HL-60/S4 (cell line): ENCODE measurements around the gene FUBP1.
"Not testable (repeated sequence)": the region's sequence is repeated elsewhere in the genome, so short reads cannot be mapped to it uniquely, and the experiment has no call there.

Source experiments
- in situ Hi-C: fragments of 300-500 bp; cut with MboI; formaldehyde crosslinking; loops from 2 replicates; pipeline ENCODE4 v1.14.3; 2022; ENCODE audit warnings: low sequenced_read_pairs

Gene FUBP1

DNA sequence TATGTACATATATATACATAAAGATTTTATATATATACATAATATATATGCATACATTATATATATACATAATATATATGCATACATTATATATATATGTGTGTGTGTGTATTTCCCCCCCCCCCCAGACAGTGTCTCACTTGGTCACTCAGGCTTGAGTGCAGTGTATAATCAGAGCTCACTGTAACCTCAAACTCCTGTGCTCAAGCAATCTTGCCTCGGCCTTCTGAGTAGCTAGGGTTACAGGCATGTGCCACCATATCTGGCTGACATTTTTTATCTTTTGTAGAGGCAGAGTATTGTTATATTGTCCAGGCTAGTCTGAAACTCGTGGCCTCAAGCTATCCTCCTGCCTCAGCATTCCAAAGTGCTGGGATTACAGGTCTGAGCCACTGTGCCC, 9.0 kb upstream of the FUBP1 start:
- in situ Hi-C loops, result no loop called here

DNA sequence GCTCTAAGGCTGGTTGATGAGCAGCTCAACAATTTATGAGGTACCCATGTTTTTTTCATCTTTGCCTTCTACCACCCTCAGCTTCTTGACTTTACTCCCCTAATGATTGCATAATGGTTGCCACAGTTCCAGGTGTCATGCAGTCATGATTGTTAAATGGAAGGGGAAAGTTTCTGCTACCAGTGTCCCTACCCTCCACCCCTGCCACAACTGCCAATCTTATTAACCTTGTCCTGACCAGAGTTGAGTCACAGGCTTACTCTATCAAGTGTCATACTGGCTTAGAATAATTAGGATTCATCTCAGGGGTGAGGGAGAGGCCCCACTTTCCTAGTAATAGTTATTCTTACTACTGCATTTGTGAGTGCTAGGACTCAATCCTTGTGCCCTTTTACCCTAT, 7.9 kb upstream of the FUBP1 start:
- in situ Hi-C loops, result no loop called here

DNA sequence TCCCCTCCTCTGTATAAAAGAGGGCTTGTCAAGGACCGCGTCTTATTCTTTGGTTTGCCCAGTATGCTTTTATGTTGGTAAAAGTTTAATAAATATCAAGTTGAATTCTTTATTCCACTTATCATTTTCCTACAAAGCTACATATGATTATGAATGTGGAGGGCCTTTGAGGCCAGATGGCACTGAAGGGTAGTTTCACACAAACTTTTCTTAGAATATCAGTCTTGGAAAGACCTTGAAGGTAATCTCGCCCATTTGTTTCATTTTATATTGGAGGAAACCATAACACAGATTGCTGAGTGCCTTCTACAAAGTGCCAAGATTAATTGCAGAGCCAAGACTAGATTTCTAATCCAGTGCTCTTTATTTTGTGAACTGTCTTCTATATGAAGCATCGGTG, 5.8 kb upstream of the FUBP1 start:
- in situ Hi-C loops, result no loop called here

DNA sequence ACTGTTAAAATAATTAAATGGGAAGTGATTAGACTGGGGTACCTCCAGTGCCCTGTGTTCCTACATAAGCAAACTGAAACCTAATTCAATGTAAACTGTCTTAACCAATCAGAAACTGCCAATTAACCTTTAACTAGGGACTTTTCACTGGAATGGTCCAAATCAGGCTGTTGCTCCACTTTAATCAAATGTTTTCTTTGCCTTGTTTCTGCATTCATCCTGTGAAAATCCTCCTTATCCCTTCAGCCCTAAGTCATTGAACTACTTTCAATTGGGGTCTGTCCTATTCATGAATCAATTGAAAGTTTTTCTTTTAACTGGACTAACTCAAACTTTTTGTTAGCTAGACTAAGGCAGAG, 5.1 kb upstream of the FUBP1 start:
- in situ Hi-C loops, result no loop called here

DNA sequence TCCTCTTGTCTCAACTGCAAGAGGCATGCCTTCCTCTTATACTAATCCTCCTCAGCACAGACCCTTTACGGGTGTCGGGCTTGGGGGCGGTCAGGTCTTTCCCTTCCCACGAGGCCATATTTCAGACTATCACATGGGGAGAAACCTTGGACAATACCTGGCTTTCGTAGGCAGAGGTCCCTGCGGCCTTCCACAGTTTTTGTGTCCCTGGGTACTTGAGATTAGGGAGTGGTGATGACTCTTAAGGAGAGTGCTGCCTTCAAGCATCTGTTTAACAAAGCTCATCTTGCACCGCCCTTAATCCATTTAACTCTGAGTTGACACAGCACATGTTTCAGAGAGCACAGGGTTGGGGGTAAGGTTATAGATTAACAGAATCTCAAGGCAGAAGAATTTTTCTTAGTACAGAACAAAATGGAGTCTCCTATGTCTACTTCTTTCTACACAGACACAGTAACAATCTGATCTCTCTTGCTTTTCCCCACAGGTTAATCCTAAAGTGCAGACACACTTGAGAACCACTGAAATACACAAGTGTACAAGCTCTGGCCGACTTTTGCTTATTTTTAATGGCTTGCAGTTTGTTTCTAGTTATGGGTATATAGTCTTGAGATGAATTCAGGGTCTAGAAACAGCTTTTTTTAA, 4.6 kb upstream of the FUBP1 start:
- in situ Hi-C loops, result not testable (repeated sequence)

DNA sequence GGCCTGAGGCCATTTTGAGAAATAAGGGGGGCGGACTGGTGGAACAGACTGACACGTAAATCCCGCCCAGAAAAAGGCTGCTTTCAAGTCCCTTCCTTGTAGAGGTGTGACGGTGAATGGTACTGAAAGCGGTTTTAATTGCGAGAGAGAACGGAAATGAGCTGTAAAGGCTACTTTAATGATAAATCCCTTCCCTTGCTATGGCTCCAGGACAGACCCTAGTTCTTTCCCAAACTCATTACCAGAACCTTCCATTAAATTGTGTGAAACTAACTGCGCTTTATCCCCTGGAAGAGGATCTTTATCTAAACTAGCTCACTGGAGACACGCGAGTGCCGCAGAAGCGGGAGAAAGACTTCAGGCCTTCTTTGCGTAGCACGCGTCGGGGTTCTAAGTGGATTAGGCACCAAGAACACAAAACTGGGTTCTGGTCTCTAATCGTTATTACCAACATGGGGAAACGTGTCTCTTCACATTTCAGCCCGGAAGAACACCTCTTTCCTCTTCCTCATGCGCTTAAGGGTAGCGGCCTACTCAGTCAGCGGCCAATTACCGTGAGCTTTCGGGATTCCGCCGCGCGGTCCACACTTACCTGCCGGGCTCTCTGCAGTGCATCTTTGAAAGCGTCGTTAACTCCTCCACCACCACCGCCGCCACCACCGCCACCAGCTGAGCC, 441 bp downstream of the FUBP1 start:
- in situ Hi-C loops, result no loop called here

DNA sequence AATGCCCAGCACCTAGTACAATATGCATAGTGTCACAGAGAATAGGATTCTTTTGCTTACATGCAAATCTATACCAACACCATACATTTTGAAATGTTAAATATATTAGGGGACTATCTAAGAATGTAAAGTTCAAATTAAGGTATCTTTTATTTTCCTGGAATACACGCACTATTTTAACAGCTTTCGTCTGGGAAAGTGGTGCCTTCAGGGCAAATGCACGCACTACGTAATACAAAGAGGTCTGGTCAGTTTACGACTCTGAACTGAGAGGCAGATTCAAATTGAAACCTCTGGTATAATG, 931 bp downstream of the FUBP1 start:
- in situ Hi-C loops, result no loop called here

DNA sequence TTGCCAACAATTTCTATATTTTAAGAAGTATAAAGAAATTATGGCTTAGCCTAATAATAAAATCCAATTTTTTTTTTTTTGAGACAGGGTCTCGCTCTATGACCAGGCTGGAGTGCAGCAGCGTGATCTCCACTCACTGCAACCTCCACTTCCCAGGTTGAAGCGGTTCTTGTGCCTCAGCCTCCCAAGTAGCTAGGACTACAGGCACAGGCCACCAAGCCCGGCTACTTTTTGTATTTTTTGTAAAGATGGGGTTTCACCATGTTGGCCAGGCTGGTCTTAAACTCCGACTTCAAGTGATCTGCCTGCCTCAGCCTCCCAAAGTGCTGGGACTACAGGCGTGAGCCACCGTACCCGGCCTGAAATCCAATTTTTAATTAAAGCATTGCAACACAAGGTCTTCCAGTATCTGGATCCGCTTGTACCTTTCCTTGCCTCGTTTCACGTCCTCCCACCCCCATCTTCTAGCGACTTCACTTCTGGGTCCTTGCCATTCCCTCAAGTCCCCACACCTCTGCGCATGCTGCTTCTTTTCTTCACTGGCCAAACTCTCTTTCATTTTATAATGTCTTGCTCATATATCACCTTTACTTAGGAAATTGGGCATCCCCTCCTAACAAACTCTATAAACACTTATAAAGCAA, 2.3 kb downstream of the FUBP1 start:
- in situ Hi-C loops, result no loop called here

DNA sequence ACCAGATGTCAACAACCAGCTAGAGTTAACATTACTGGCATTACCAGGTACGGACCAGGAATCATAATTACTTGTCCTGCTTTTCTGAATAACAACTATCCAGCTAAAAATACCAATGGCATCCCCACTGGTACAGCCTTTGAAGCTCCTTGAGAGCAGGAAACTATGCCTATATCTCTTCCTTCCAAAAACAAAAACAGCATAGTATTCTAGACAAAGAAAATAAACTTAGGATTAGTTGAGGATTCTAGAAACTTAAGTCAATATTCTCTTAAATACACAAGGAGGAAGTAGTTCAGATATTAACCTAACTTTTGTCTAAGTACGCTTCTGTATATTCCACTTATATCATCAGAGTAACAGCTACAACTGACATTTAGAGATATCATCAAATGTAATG, 3.0 kb downstream of the FUBP1 start:
- in situ Hi-C loops, result no loop called here

DNA sequence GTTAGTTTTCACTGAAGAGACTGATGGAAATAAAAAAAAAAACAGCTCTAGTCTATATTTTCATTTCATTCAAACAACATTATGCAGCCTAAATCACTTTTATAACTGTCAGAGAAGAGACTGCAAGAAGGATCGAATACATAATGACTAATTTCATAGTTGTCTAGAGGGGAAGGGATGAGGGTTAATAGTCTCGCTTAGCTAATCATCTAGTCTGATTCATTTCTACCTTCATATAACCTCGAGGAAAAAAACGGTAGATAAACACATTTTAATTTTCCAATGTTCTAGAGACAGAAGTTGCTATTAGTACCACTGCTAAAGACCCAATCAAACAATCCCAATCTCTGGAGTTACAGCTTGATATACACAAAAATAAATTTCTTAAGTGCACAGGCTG, 3.5 kb downstream of the FUBP1 start:
- in situ Hi-C loops, result no loop called here

DNA sequence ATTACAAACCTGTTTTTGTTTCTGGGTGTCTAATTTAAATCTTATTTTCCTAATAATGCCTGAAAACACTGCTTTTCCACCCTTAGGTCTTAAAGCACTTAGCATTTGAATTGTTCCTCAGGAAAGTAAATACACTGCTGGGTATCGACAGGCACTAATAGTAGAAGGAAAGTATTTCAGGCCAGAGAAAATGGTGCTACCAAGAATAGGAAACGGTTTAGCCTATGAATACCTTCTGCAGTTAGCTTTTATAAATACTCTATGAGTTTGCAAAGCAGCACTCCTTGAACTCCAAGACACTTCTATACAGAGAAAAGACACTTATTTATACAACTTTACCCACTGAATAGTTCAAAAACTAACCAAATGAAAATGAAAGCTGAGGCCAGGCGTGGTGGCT, 6.8 kb downstream of the FUBP1 start:
- in situ Hi-C loops, result no loop called here

DNA sequence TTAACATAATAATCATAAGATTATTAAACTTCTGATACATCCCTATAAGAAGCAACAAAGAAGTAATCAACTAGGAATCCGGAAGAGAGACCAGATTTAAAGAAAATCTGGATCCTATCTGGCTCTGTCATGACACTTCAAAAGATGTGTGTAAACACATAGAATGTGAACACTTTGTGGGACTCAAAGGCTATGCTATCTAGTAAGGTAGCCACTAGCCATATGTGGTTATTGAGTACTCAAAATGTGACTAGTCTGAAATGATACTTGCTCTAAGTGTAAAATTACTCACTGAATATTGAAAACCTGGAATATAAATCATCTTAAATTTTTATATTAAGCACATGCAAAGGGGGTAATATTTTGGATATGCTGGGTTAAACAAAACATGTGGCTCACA, 8.7 kb downstream of the FUBP1 start:
- in situ Hi-C loops, result no loop called here

DNA sequence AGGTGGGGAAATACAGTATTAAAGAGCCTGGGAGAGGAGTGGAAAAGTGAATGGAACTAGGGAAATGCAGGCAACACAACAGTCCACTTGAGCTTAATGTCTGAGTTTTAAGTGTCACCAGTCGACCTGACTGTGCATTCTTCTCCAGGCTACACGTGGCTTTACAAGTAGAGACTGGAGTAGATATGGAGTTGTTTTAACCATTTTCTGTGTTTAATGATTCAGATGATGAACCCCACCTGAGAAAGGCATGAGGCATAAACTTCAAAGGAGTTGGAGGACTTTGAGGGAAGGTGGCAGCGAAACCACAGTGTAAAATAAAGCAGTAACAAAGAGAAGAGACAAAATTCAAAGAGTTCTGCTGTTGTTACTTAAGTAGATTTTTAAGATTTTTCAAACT, 12.6 kb downstream of the FUBP1 start:
- in situ Hi-C loops, result no loop called here

DNA sequence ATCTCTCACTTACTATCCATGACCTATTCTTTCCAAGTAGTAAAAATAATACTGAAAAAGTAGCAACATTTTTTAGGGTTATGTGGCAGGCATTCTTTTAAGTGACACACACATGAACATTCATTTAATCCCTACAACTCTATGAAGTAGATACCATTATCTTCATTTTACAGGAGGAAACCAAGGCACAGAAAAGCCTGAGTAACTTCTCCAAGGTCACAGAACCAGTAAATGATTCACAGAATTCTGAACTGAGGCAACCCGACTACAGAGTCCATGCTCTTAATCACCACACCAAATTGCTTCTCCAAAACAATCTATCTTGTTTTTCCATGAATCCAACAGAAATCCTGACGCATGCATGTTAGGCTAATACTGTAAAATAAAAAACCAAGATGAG, 17.5 kb downstream of the FUBP1 start:
- in situ Hi-C loops, result no loop called here

DNA sequence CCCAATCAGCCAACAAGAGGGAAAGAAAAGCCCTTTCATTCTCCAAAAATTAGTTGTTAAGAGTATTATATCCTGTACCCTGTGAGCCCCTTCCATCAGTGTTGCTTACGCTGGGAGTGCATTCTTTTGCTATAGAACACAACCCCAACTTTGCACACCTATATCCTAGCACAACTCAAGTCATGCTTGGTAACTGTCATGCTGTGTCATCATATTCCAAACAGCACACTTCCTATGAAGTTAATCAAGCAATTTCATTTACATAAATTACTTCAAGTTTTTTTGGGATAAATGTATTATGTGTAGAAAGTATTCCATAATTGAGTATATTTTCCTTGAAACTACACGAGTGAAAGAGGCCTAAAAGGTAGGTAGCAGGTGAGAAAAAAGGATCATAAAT, 20.0 kb downstream of the FUBP1 start:
- in situ Hi-C loops, result no loop called here

DNA sequence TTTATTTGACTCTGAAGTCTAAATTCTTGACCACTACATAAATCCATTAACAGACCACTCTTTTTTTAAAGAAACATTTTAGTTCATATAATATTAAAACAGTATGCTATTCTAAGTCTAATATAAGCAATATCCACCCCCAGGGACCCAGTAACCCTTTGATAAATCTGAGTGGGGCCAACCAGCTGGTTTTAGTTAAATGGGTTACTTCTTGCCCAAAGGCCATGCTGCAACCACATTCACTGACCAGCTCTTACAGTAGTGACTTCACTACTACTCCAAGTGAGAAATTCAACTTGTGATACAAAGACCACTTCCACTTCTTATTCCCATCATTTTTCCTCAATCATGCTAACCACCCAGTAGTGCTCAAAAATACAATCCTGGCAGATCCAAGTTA, 20.5 kb downstream of the FUBP1 start:
- in situ Hi-C loops, result no loop called here

DNA sequence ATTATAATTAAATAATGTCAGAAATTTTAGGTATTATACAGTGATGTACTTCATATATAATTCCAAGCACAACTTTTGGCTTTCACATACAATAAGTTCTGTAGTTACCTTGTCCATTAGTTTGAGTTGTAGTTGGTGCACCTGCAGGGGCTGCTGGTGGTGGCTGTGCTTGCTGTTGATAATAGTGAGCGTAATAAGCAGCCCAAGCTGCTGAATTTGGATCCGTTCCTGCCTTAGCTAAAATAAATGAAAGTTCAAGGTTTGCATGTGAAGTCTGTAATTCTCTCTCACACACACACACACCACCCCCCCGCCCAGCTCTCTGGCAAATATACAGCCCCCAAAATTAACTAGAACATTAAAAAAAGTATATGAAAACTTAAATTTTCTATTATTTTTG, 22.4 kb downstream of the FUBP1 start:
- in situ Hi-C loops, result no loop called here

DNA sequence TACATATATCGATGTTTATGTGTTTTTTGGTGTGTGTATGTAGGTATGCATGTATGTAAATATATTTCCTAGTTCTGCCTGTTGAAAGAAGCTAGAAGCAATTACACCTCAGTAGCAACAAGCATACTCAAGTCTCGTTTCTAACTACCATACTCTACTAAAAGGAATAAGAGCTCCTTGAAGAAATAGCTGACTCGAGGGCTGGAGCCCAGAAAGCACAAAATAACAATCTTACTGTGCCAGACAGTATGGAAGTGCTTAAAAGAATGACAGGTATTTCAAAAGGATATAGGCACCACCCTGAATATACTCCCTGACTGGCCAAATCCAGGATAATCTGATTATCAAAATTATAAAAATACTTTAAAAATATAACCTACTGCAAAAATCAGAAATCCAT, 23.2 kb downstream of the FUBP1 start:
- in situ Hi-C loops, result no loop called here

DNA sequence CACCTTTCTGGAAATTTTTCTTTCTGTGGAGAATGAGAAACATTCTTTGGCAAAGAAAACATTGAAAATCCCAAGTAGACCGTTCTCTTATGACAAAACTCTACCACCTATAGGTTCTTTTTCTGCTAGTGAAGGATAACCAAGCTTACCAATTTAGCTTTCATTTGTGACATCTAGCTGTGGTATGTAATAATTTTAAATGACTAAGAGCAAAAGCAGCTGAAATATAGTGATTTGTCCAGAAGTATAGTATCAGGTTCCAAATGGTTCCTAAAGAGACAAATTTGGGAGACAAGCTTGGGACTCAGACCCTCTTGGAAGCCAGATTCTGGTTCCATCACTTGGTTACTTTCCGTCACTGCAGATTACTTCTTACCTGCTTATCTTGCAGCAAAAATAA, 24.4 kb downstream of the FUBP1 start:
- in situ Hi-C loops, result no loop called here

DNA sequence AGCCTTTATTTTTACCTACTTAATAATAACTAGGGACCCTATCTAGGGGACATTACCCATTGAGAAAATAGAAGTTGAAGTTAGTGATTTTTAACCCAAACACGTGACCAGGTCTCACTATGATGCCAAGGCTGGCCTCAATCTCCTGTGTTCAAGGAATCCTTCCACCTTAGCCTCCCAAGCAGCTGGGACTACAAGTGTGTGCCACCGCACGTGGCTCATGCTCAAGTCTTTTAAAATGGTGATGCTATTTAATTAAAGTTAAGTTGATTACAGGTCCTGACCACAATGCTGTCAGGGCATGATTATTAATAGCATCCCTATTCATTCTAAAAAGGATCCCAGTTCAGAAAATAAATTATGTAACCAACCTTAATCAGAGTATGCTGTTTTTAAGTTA, 25.0 kb downstream of the FUBP1 start:
- in situ Hi-C loops, result no loop called here

DNA sequence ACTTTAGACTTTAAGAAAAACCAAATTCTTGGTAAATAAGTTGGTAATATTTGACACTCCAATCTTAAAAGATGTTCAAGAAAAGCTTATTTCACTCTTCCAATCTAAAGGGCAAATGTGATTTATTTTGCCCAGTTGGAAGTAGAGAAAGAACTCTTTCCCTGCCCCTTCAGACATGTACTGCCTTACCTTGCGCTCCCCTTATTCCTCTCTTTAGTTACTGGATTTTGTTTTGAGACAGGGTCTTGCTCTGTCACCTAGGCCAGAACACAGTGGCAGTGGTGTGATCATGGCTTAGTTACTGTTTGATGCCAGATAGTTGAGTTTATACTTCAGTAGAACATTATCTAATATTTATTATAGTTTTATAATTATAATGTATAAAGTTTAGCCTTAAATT, 27.5 kb downstream of the FUBP1 start:
- in situ Hi-C loops, result no loop called here

DNA sequence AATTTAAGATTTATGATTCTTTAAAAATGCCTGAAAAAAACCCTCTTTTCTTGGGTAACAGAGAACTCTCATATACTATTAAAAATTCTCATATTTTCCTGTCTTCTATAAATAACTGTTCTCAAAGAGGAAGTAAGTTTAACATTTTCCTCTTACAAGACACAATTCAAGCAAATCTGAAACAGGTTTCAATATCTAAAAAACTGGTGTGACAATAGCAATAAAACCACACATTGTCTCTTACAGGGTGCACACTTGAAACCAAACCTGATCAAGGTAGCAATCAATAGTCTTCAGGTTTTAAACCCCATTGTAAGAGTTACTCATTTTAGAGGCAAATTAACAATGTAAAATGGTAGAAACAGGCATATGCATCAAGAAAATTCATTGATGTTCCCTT, 28.0 kb downstream of the FUBP1 start:
- in situ Hi-C loops, result no loop called here

DNA sequence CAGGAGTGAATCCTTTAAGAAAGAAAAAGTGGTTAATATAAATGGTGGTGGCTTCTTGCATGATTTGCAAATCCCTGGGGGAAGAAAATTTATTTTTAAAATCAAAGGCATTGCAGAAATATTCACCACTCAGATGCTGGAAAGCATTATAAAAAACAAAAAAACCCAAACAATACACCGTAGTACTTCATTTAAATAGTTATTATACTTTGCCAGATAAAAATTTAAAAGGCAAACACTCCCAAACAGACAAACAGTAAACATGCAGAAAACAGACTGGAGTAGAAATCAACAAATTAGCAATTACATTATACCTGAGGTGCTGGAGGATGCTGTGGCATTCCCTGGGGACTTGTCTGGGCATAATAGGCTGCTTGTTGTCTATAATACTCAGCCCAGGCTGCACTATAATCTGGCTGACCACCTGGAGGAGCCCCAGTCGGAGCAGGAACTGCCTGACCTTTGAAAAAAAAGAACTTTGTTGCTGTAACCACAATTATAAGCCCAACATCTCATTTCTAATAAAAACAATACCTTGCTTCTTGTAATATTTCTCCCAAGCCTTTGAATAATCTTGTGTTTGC, 29.9 kb downstream of the FUBP1 start:
- in situ Hi-C loops, result no loop called here
